Lung (tissue), 12 donors: ENCODE results near the gene HTR1A. TPM values are rescaled to one million over a fixed set of nuclear protein-coding genes. Genes with fewer than 3 reads are reported as not detected.
A peak's percentile ranks its signal among the peaks of the same experiment; 100 is the strongest.

Experiments used
- ATAC-seq: fragments of 200-7000 bp; cut with Tn5 transposase; one replicate; pipeline ENCODE4 v1.9.1; 2020; ENCODE audit warnings: moderate number of reproducible peaks; ENCODE audit not compliant: insufficient read depth, low FRiP score
- DNase-seq, 3 donors: peaks; one replicate each; pipeline ENCODE4 v3.0.0-alpha.2; 2013 to 2017
- H3K27ac ChIP-seq, 2 donors: one replicate each; pipeline ENCODE4 v1.5.1; 2013; ENCODE audit warnings: mild to moderate bottlenecking in 2 of 2, moderate library complexity in 2 of 2, control low read depth in 1 of 2, inconsistent platforms in 1 of 2, low read depth in 1 of 2, low read length in 1 of 2
- H3K27me3 ChIP-seq, 3 donors: one replicate each; pipeline ENCODE4 v1.5.1; 2013; ENCODE audit warnings: low read length in 2 of 3; ENCODE audit not compliant: control insufficient read depth in 3 of 3, insufficient read depth in 3 of 3
- H3K36me3 ChIP-seq, 4 donors: one replicate each; pipeline ENCODE4 v1.5.1; 2013; ENCODE audit warnings: low read length in 4 of 4, mild to moderate bottlenecking in 1 of 4, moderate library complexity in 1 of 4; ENCODE audit not compliant: control insufficient read depth in 4 of 4, insufficient read depth in 4 of 4
- H3K4me1 ChIP-seq, 5 donors: one replicate each; pipeline ENCODE4 v1.5.1; 2013; ENCODE audit warnings: low read length in 5 of 5, mild to moderate bottlenecking in 2 of 5, moderate library complexity in 1 of 5; ENCODE audit not compliant: control insufficient read depth in 5 of 5, insufficient read depth in 5 of 5
- H3K4me3 ChIP-seq: one replicate; pipeline ENCODE4 v1.5.1; 2013; ENCODE audit warnings: mild to moderate bottlenecking, control low read depth, moderate library complexity
- H3K9ac ChIP-seq, 2 donors: one replicate each; pipeline ENCODE4 v1.5.1; 2013; ENCODE audit warnings: low read length in 2 of 2, control low read depth in 1 of 2; ENCODE audit not compliant: insufficient read depth in 1 of 2
- H3K9me3 ChIP-seq, 4 donors: one replicate each; pipeline ENCODE4 v1.5.1; 2013; ENCODE audit warnings: low read length in 3 of 4, mild to moderate bottlenecking in 1 of 4, moderate library complexity in 1 of 4; ENCODE audit not compliant: control insufficient read depth in 4 of 4, insufficient read depth in 3 of 4
- WGBS, 2 donors: extraction: QIAGEN DNeasy Blood & Tissue Kit; methylation state at CpG; one replicate each; pipeline ENCODE4 v1.1.7; 2013; 5-methylcytosine and 5-hydroxymethylcytosine counted together
- polyA plus RNA-seq, 2 donors: library from polyadenylated mRNA; stranded (reverse); fragments of 200-250 nt; gene quantifications; one replicate each; pipeline ENCODE4 v1.2.1, GENCODE V29; 2013
- total RNA-seq, 2 donors: library from RNA; depleted of rRNA in 1 of 2; stranded (reverse); fragments of >200 nt in 1 of 2; gene quantifications; one replicate each; pipeline ENCODE4 v1.2.1, GENCODE V29; 2014 to 2021
- TF ChIP-seq, protein P1 (sequence below): IDR thresholded peaks from 2 replicates; pipeline ENCODE4 v1.5.1; 2012; ENCODE audit warnings: mild to moderate bottlenecking; ENCODE audit errors: control extremely low read depth, extremely low read depth
- donor health status: control.
- donor health status: control.
- donor health status: Bipolar disorder and iron deficiency.
- donor health status: healthy.
- donor health status: DM: yes; HTN: yes; CAD: no.

HTR1A gene
- total and polyA plus RNA-seq, 4 donors: 0.20 TPM; not detected in 3

DNA sequence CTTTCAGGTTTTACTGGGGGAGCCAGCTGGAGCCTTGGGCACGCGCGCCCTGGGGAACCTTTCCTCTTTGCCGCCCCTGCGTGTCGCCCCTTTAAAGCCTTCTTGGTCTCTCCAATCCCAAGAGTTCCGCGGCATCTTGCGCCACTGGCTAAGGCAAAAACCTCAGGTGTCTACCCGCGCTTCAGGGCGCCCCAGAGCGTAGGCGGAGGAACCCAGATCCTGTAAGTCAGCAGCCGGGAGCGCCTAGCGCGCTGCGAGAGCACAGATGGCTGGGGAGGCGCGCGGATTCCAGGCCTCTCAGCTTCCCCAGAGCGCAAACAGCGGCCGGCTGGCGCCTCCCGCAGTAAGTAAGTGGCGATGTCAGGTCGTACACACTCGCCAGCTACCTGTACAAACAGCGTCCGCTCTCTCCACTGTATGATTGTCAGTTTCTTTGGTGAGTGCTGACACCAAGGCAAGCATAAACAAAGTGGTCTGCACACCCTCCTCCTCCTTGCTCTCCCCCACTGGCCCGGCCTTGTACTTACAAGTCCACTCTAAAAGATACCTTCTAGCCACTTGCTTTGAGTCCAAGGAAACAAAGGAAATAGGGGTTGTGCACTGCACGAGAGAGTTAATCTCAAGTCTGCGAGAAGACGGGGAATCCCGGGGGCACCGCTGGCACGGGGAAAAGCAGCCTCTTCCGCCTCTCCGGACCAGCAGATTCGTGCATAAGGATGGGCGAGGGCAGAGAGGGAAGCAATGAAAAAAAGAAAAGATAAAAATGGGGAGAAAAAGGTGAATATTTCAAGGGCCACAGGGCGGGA is 2.9 kb downstream of the HTR1A start:
- Histone ChIP-seq H3K4me1 (peaks cover 0 to 11% (median 0%) of the 10 kb centered on the region in 5 donors), H3K27me3 (peaks cover 17 to 43% (median 36%) of the 10 kb centered on the region in 3 donors), H3K4me3 (no peak overlapping the region), H3K36me3 (no peaks in the 10 kb centered on the region), H3K9me3 (peaks cover 0 to 19% (median 0%) of the 10 kb centered on the region in 4 donors), H3K27ac (no peak overlapping the region), H3K9ac (no peak overlapping the region)
- TF ChIP-seq, protein P1, sequence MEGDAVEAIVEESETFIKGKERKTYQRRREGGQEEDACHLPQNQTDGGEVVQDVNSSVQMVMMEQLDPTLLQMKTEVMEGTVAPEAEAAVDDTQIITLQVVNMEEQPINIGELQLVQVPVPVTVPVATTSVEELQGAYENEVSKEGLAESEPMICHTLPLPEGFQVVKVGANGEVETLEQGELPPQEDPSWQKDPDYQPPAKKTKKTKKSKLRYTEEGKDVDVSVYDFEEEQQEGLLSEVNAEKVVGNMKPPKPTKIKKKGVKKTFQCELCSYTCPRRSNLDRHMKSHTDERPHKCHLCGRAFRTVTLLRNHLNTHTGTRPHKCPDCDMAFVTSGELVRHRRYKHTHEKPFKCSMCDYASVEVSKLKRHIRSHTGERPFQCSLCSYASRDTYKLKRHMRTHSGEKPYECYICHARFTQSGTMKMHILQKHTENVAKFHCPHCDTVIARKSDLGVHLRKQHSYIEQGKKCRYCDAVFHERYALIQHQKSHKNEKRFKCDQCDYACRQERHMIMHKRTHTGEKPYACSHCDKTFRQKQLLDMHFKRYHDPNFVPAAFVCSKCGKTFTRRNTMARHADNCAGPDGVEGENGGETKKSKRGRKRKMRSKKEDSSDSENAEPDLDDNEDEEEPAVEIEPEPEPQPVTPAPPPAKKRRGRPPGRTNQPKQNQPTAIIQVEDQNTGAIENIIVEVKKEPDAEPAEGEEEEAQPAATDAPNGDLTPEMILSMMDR: no peak
- 3 to 4% methylated on average over 44 of the region's 44 CpGs for WGBS, 2 donors
- DNase-seq (peak; percentile 61 to 73 (median 63)), ATAC-seq (no peak)

DNA sequence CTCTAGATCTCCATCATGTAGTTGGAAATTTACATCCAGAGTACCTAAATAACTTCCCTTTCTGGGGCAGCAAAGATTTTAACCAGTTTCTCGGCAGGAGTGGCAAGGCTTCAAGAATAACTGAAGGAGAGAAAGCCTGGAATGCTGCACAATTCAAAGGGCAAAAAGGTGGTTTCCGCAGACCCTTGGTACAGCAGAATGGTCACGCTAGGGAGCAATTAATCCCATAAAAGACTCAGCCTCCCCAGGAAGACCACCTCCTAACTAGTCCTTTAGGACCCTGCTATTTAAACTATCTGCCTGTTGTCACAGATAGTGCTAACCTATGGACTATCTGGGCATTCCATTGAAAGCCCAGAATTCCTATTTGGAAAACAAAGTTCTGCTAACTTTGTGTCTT is 3.6 kb downstream of the HTR1A start:
- Histone ChIP-seq H3K27ac (no peak overlapping the region), H3K9ac (no peak overlapping the region), H3K4me1 (peaks cover 0 to 11% (median 0%) of the 10 kb centered on the region in 5 donors), H3K9me3 (peaks cover 0 to 19% (median 0%) of the 10 kb centered on the region in 4 donors), H3K27me3 (peaks cover 17 to 43% (median 36%) of the 10 kb centered on the region in 3 donors), H3K36me3 (no peaks in the 10 kb centered on the region), H3K4me3 (no peak overlapping the region)
- ATAC-seq: no peak
- DNase-seq: no peak
- 20 to 26% methylated on average over 3 of the region's 3 CpGs for WGBS, 2 donors
- TF ChIP-seq, protein P1: no peak

DNA sequence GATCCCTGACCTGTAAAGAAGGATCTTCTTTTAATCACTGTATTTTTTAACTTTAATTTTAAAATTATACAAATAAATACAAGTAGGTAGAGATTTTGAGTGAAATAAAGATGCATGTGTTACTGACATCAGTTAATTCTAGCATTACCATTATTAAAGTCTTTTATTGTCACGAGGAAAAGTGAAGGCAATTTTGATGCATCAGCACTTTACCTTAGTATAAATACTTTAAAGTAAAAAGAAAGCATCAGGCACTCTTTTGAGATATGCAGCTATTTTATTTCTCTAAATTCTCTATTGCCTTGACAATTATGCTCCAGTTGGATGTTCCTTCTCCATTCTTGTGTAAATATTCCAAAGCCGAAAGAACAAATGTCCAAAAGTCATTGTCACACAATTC is 4.6 kb downstream of the HTR1A start:
- Histone ChIP-seq H3K27ac (no peak overlapping the region), H3K36me3 (no peaks in the 10 kb centered on the region), H3K9ac (no peak overlapping the region), H3K4me3 (no peak overlapping the region), H3K27me3 (peaks cover 17 to 39% (median 32%) of the 10 kb centered on the region in 3 donors), H3K4me1 (peaks cover 0 to 11% (median 0%) of the 10 kb centered on the region in 5 donors), H3K9me3 (peaks cover 0 to 19% (median 0%) of the 10 kb centered on the region in 4 donors)
- TF ChIP-seq, protein P1: no peak
- ATAC-seq (no peak), DNase-seq (no peak)
- 83 to 87% methylated on average over 2 of the region's 2 CpGs for WGBS, 2 donors
